GM19452 (cell line): ENCODE measurements around the gene SLC5A5.

ENCODE experiments used
- ATAC-seq: cut with Tn5 transposase; IDR thresholded peaks from one replicate; pipeline ENCODE4 v1.9.1; 2021; ENCODE audit not compliant: unreplicated experiment

Gene SLC5A5

DNA sequence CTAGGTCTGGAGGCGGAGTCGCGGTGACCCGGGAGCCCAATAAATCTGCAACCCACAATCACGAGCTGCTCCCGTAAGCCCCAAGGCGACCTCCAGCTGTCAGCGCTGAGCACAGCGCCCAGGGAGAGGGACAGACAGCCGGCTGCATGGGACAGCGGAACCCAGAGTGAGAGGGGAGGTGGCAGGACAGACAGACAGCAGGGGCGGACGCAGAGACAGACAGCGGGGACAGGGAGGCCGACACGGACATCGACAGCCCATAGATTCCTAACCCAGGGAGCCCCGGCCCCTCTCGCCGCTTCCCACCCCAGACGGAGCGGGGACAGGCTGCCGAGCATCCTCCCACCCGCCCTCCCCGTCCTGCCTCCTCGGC lies at the start of gene SLC5A5:
SLC5A5 (plus strand) TSS at position 68 of the 373 bp plus-strand sequence. CDS start 375 bp downstream, outside the sequence.
- no peak for ATAC-seq

DNA sequence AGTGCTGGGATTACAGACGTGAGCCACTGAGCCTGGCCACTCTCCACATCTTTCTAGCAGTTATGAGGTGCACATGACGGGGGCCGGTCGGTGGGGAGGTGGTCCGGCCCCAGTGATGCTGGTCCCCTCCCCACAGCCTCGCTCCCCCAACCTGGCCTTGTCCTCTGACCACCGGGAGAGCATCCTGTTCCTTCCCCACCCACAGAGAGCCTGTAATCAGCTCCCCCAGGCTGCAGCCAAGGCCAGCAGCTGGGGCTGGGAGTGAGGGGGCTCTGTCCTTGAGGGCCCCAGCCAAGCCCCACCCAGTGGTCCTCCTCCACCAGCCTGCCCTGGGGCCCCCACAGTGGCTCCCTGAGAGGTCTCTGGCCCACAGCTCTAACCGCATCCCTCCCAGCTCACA lies 47.4 kb upstream of the SLC5A5 start:
- no peak for ATAC-seq

DNA sequence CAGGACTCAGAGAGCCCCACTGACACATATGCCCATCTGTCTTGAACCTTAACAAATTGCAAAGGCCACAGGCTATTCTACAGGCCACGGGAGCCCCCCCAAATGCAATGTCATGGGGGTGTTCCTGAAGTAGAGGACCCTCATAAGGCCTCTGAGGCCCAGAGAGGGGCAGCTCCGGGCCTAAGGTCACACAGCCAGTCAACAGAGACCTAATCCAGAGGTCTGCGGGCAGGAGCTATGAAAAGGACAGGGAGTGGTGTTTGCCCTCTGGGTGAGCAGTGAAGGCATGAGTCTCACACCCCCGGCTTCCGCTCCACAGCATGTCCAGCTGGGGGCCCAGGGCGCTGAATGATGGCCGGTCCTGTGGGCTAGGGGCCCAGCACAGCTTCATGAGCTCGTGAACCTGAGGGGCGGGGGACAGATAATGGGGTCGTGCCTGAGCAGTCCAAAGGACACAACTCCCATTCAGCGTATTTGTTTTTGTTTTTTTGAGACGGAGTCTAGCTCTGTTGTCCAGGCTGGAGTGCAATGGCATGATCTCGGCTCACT lies 45.2 kb upstream of the SLC5A5 start:
- no peak for ATAC-seq

DNA sequence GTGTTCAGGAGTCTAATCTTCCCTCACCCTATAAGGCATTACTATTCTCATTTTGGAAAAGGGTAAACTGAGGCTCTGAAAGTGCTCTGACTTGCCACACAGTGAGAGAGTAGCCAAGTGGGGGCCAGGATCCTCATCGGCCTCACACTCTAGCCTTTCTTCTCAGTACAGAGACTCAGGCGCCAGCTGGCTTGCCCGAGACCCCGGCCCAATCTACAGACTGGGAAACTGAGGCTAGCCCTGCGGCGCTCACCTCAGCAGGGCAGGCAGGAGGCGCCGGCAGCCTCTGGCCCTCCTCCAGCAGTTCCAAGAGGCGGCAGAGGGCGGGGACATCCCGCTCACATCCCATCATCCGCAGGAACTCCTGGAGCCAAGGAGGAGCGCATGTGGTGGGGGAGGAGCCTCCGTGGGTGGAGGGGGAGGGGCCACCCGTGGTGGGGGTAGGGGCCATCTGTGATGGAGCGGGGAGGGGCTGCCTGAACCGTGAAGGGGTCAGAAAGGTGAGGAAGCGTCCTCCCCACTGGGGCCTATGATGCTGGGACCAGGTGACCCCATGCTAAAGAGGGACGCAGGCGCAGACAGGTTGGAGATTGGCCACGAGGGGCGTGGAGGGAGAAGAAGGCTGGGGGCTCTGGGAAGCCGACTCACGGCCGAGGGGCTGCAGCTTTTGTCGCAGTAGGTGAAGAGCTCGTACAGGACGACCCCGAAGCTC lies 41.7 kb upstream of the SLC5A5 start:
- ATAC-seq = no peak

DNA sequence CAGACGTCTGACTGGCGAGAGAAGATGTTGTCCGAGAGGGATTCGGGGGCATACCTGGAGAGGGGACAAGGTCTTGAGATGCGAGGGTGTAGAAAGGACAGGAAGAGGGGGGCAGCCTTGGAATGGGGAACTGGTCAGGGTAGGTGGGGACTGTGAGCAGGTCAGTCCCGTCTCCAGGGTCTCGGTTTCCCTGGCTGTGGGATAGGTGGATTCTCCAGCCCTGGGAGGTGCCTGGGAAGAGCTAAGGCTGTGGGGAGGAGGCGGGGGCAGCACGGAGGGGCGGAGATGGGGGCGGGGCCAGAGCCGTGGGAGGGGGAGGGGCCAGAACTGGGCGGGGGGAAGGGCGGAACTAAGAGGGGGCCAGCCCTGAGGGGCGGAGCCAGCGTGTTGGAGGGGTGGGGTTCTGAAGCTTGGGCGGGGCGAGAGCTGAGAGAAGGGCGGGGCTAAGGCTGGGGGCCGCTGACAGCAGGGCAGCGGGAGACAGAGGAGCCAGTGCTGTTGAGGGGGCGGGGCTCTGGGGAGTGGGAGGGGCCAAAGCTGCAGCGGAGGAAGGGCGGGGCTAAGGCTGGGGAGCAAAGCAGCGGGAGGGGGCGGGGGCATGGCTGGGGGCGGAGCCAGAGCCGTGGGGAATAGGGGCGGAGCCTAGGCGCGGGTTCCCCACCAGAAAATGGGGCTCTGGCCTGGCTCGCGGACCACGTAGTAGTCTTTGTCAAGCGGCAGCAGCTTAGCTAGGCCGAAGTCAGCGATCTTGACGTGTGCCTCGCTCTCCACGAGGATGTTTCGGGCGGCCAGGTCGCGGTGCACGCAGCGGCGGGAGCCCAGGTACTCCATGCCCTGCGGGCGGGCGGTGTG lies 41.0 kb upstream of the SLC5A5 start:
- ATAC-seq = no peak

DNA sequence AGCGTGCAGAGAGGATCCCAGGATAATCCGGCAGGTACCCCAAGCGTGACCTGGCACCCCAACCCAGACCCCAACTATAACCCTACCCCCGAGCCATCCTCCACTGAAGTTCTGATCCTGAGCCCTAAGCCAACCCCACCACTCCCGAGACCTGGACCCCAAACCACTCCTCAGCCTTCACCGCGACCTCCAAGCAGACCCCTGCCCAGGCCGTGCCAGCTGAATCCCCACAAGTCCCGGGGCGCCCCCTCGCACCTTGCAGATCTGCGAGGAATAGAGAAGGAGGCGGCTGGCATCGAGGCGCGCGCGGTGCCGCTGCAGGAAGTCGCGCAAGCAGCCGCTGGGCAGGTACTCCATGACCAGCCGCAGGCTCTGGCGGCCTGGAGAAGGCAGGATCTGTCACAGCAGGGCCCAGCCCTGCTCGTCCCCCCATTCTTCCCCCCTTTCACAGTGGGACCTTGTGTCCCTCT lies 40.3 kb upstream of the SLC5A5 start:
- no peak for ATAC-seq

DNA sequence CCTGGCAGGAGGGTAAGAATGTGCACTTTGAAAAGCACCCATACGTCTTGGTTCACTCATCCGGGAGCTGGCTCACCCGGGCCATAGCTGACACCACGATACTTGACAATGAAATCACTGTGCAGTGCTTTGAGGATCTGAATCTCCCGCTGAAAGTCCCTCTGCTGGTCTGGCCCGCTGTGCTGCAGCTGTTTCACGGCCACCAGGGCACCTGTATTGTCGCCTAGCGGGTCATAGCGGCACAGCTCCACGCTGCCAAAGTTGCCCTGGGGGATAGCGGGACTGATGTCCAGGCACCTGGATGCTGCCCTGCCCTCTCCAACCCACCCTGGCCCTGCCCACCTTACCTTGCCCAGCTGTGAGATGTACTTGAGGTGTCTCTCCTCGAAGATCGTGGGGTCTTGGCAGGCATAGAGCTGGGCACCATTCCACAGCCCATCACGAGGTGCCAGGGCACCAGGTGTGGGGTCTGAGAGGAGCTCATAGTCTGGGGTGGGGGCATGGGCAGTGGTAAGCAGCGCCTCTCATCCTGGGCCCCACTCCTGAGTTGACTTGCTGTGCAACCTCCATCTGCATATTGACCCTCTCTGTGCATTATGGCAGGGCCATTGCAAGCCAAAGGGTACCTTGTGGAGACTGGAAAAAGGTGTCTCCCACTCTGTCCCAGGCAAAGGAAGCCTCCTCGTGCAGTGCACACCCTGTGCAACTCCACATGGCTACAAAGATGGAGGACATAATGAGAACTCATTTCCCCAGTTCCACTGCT lies 39.1 kb upstream of the SLC5A5 start:
- no peak for ATAC-seq

DNA sequence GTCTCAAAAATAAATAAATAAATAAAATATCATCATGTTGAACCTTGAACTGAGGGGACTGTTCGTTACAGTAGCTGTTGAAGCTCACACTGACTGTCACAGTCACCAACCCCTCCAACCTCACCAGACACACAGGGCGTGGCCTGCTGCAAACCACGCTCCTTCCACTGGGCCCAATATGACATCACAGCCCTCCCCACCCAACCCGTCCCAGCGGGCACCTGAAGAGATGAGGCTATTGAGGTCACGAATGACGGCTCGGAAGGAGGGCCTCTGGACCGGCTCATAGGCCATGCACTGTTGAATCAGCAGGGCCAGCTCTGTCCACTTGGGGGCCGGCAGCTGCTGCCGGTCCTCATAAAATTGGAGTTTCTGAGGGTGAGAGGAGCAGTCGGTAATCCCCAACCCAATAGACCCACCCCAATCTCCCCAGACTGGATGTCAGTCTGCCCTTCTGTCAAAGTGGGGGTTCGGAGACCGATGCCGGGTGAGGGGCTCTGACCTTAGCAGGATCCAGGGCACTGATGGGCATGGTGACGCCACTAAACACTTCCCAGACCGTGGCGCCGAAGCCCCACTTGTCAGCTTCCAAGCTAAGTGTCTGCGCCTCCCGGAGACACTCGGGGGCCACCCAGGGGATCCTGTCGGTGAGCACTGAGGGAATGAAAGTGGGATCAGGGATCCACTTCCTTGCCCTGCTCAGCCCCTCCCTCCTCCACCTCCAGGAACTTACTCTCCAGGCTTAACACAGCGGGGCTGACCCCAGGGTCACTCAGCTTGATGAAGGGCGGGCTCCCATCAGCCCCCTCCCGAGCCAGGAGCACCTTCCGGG lies 37.2 kb upstream of the SLC5A5 start:
- no peak for ATAC-seq

DNA sequence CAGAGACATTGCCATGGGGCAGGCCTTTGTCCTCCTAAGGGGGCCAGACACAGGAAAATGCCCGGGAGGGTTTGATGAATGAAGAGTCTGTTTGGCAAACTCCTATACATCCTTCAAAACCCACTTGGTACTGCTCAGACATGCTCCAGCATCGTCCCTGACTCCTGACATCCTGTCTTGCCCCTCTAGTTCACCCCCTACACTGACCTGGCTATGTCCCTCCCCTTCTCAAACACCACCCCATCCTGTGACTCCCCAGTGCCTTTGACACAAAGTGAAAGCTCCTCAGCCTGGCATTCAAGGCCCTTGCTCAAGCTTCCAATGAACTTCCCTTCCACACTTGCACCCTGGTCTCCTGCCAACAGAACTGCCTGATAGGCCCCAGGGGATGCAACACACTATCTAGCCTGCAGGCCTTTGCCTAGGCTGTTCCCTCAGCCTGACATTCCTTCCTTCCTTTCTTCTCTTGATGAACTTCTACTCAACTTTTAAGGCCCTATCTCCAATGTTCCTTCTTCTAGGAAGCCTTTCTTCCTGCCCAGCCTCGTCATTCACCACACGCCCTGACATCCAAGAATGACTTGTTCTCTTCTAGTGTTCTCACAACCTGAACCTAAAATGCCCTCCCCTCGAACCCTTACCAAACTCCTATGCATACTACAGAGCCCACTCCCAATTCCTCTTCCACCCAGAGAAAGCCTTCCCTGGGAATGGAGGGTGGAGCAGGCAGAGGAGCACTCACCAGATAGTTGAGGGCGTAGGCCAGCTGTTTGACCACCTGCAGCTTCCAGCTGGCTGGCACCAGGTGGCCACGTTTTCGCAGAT lies 36.4 kb upstream of the SLC5A5 start:
- ATAC-seq = no peak

DNA sequence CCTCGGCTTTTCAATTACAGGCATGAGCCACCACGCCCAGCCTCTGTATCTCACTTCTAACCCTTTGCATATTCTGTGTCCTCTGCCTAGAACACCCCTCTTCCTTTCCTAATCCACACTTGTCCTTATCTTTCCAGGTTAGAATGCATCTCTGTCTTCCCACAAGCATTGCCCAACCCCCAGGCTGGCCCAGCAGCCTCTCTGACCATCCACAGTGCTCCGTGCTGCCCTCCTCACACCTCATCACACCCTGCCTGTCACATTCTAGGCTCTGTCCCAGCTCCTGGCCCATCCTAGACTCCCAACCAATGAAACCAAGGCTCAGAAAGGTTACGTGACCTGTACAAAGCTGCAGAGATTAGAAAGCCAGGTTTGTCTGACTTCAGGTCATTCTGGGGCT lies 35.2 kb upstream of the SLC5A5 start:
- ATAC-seq = no peak

DNA sequence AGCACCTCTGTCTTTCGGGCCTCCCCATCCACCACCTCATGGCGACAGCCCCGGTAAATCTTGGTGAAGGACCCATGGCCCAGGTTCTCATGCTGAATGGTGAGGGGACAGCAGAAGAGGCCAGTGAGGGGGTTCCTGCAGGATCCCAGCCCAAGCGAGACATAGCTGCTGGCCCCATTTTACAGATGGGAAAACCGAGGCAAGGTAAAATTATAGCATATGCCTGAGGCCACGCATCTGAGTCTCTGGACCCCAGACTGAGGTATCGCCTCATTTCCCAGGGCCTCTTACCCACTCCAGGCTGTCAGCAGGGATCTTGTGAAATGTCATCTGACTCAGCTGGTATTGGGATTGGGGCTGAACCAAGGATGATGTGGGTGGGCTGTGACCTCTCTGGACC lies 33.8 kb upstream of the SLC5A5 start:
- no peak for ATAC-seq

DNA sequence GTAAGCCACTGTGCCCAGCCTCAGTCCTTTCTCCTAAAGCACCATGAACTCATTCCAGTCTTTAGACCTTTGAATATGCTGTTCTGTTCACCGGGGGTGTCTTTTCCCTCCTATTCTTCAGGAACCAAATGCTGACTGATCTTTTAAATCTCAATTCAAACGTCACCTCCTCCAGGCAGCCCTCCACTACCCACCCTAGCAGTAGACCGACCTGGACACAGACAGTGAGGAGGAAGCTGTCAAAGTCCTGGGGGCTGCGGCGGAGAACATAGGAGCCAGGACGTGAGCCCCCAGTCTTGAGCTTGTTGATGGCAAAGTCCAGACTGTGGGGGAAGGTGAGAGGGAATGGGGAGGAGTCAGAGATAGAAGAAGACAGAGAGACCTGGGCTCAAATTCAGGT lies 31.7 kb upstream of the SLC5A5 start:
- no peak for ATAC-seq

DNA sequence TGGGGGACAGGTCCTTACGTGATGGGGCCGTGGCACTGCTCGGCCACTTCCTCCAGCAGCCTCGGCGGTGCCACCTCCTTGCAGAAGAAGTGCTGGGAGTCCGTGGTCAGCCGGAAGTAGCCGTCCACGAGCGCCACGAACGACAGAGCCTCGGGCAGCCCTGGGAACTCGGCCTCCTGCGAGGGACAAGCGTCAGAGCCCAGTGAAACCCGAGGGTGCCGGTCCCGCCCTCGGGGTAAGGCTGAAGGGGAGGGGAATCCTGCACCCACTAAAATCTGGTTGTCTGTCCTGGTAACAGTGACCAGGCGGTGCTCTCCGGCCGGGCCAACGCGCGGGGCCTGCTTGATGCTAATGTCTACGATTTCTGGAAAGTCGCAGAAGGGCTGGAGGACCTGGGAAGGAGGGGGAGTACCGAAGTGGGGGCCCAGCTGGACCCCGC lies 30.4 kb upstream of the SLC5A5 start:
- no peak for ATAC-seq

DNA sequence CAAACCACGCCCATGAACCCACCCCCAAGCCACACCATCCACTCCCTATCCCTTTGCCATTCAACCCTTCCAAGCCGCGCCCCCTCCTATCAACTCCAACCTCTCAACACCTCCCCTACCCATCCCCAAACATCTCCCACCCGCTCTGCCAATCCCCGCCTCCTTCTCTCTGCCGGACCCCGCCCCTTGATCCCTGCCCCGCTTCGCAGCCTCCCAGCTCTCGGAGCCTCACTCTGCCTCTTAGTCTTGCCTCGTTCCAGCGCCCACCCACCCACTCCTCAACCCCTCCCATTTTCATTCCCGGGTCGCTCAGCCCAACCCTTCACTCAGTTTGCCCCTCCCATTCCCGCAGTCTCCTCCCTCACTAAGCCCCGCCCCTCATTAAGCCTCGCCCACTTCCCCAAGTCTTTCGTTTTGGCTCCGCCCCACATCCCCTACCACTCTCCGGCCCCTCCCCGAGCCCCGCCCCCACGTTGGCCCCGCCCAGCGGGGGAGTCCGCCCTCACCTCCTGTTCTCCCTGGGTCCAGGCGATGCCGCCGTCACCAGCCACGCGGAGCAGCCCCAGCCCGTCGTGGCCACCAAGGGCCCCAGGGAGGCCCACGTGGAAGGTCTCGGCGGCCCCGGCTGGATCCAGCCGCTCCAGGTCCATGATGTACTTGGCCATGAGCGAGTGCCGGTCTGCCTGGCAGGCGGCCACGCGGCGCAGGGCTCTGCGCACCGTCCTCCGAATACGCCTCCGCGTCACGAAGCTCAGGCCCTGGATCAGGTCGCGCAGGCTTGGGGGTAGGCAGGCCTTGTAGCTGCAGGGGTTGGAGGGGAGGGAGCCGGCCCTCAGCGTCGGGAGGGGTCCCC lies 29.7 kb upstream of the SLC5A5 start:
- ATAC-seq = no peak

DNA sequence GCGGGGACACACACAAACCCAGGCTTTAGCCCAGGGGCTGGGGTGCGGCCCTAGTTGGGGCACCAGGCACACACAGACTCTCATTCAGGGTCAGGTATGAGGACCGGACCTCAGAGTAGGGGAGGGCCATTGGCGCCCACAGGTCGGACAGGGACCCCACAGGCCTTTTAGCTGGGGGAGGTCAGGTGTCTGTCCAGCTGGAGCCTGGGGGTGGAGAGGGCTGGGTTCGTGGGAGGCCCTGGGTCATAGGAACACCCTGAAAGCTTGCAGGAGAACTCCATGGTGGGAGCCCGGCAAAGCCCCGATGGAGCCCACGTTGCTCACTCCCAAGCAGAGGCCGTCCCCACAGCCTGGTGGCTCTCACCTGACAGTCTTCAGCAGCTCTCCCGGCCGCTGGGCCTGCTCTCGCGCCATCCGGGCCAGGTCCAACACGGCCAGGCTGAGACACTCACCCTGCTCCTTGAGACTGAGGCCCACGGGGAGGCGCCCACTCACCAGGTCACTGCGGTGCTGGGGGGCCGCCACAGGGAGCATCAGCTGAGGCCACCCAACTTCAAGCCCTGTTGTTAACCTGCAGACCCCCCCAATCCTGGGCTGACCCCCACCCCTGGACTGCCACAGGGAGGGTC lies 29.0 kb upstream of the SLC5A5 start:
- ATAC-seq = no peak

DNA sequence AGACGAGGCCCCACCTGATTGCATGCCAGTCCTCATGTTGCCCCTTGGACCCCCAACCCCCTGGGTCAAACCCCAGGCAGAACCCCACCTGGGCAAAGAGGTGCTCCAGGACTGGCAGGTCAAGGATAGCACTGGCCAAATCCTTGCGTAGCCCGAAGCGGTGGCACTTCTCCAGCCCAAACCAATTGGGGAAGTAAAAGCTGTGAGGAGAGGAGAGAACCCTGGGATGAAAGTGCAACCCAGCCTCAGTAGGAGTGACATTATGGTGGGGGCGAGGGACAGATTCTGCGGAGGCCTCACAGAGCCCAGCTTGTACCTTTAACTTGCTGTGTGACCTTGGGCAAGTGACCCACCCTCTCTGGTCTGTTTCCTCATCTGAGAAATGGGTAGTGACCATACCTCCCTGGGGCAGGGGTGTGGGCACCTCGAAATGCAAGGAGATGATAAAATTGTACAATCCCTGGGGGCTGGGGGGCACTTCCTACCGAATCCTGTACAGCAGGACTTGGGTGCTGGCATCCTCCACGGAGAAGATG lies 28.4 kb upstream of the SLC5A5 start:
- no peak for ATAC-seq

DNA sequence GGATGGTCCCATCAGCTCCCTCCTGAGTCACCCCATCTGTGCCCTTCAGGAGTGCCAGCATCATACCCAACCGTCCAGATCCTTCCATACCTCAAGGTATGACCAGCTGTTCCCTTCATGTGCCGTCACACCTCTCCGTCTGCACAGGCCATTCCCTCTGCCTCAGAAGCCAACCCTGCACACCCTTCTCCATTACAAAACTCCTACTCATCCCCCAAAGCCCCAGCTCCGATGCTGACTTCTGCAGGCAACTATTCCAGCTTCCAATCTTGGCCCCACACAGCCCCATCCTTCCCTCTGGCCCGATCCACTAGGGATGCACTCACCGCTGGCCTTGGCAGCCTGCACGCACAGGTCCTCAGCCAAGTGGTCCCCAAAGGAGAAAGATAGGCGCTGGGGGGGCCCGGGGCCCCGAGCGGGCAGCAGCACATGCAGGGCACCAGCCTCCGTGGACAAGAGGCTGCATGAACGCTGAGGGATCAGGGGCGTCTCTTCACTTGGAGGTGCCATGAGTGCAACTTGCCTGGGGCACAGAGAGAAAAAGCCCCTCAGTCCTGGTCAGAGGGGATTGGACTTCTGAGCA lies 27.7 kb upstream of the SLC5A5 start:
- no peak for ATAC-seq
